Ishikawa (cell line): ENCODE results near the gene NR2F2.

Experiments used
- CEBPB ChIP-seq: IDR thresholded peaks from 2 replicates; pipeline ENCODE4 v1.6.1; 2012
- CREB1 ChIP-seq: IDR thresholded peaks from 2 replicates; pipeline ENCODE4 v1.6.1; 2012; ENCODE audit warnings: low read depth
- EGR1 ChIP-seq: IDR thresholded peaks from 2 replicates; pipeline ENCODE4 v1.6.1; 2012
- EP300 ChIP-seq: IDR thresholded peaks from 2 replicates; pipeline ENCODE4 v1.6.1; 2012; ENCODE audit warnings: borderline replicate concordance
- FOXM1 ChIP-seq: IDR thresholded peaks from 2 replicates; pipeline ENCODE4 v1.6.1; 2012; ENCODE audit warnings: low read depth, borderline replicate concordance
- NFIC ChIP-seq: IDR thresholded peaks from 2 replicates; pipeline ENCODE4 v1.6.1; 2012
- RAD21 ChIP-seq: IDR thresholded peaks from 2 replicates; pipeline ENCODE4 v1.6.1; 2012; ENCODE audit warnings: low read depth
- TAF1 ChIP-seq: IDR thresholded peaks from 2 replicates; pipeline ENCODE4 v1.6.1; 2012; ENCODE audit warnings: low read depth, mild to moderate bottlenecking
- TCF12 ChIP-seq: IDR thresholded peaks from 2 replicates; pipeline ENCODE4 v1.6.1; 2012; ENCODE audit warnings: low read depth
- TEAD4 ChIP-seq: IDR thresholded peaks from 2 replicates; pipeline ENCODE4 v1.6.1; 2012
- YY1 ChIP-seq: IDR thresholded peaks from 2 replicates; pipeline ENCODE4 v1.6.1; 2012; ENCODE audit warnings: low read depth
- ZBTB7A ChIP-seq: IDR thresholded peaks from 2 replicates; pipeline ENCODE4 v1.6.1; 2012; ENCODE audit warnings: low read depth
- TF ChIP-seq, protein P1 (sequence below): IDR thresholded peaks from 2 replicates; pipeline ENCODE4 v1.6.1; 2012
- TF ChIP-seq, protein P2 (sequence below): IDR thresholded peaks from 2 replicates; pipeline ENCODE4 v1.6.1; 2012
- TF ChIP-seq, protein P3 (sequence below): IDR thresholded peaks from 2 replicates; pipeline ENCODE4 v1.6.1; 2012; ENCODE audit warnings: low read depth, mild to moderate bottlenecking

NR2F2 gene

DNA sequence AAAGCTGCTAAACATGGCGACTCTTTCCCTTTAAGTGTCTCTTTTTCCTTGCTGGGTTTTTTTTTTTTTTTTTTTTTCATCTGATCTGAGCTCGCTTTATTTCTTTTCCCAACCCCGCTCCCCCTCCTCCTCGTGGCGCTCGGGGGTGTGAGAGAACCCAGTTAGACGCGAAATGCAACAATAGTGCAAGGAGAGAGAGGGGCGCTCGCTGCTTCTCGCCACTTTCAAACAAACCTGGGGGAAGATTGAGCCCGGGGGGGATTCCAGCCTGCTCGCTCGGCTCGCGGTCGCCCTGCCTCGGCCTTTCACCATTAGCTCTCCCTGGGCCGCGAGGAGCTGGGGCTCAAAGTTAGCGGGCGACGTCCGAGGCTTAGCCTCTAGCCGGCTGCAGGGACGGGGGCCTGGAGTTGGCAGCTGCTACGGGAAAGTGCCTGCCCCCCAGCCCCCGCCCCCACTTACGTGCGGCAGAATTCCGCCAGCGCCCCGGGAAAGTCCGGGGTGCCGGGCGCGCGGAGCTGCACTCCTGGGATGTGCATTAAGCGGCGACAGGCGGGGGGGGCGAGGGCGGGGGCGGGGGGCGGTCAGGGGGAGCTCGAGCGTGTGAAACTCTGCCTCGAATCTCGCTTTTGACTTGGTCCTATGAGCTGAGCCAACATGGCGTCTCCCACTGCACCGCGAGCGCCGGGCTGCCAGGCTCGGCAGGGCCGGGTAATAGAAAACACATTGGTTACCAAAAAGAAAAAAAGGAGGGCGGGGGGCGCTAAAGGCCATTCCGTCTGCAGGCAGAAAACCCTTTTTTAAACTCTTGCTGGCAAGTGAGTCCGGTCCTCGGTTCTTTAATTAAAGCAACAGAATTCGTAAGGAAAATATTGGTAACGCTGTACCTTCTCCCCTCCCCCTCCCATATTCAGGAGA lies 10.4 kb downstream of the NR2F2 start:
- TF ChIP-seq EP300: no peak
- no peak for TF ChIP-seq TEAD4
- no peak for TF ChIP-seq NFIC
- TF ChIP-seq, protein P1, sequence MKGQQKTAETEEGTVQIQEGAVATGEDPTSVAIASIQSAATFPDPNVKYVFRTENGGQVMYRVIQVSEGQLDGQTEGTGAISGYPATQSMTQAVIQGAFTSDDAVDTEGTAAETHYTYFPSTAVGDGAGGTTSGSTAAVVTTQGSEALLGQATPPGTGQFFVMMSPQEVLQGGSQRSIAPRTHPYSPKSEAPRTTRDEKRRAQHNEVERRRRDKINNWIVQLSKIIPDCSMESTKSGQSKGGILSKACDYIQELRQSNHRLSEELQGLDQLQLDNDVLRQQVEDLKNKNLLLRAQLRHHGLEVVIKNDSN: no peak
- no peak for TF ChIP-seq TAF1
- no peak for TF ChIP-seq CEBPB
- TF ChIP-seq TCF12: no peak

DNA sequence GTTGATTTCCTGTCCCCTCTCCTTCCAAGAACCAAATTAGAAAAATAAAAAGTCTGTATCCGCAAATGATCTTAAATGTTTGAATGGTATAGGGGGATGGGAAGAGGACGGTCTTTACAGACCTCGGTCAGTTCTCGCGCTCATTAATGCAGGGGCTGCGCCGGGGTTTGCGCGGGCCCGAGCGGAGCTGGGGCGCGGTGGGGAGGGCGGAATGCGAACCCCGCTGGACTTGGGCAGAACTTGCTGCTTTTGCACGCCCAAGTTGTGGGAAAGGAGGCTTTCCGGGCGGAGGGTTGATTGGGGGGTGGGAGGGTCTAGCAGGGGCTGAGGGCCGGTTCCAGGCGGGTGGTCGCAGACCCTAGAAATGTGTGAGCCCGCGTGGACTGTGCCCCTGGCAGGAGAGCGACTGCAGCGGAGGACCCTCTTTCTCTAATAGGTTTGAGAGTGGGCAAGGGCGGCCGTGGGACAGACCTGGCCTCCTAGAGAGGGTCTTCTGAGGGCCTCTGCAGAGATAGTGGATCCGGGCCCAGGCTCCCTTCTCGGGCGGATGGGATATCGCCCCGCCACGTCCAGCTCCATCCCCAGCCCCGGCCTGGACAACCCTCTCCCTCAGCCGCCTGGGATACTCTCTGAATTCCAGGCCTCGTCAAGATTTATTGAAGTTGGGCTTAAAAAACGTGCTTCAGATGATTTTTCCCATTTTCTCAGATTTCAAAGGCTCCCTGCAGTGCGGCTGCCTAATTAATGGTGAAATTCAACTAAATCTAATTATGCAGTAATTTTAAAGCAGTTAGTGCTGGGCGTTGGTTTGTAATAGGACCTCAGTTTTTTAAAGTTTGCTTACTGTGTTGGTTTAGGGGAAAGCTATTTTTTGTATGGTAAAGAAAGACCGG lies 11.3 kb downstream of the NR2F2 start:
- no peak for TF ChIP-seq EGR1
- TF ChIP-seq, protein P2, sequence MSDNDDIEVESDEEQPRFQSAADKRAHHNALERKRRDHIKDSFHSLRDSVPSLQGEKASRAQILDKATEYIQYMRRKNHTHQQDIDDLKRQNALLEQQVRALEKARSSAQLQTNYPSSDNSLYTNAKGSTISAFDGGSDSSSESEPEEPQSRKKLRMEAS: no peak
- no peak for TF ChIP-seq NFIC
- TF ChIP-seq YY1: no peak
- TF ChIP-seq CREB1: no peak
- no peak for TF ChIP-seq EP300
- no peak for TF ChIP-seq TAF1
- TF ChIP-seq FOXM1: no peak
- TF ChIP-seq, protein P1: no peak
- no peak for TF ChIP-seq TCF12
- TF ChIP-seq, protein P3, sequence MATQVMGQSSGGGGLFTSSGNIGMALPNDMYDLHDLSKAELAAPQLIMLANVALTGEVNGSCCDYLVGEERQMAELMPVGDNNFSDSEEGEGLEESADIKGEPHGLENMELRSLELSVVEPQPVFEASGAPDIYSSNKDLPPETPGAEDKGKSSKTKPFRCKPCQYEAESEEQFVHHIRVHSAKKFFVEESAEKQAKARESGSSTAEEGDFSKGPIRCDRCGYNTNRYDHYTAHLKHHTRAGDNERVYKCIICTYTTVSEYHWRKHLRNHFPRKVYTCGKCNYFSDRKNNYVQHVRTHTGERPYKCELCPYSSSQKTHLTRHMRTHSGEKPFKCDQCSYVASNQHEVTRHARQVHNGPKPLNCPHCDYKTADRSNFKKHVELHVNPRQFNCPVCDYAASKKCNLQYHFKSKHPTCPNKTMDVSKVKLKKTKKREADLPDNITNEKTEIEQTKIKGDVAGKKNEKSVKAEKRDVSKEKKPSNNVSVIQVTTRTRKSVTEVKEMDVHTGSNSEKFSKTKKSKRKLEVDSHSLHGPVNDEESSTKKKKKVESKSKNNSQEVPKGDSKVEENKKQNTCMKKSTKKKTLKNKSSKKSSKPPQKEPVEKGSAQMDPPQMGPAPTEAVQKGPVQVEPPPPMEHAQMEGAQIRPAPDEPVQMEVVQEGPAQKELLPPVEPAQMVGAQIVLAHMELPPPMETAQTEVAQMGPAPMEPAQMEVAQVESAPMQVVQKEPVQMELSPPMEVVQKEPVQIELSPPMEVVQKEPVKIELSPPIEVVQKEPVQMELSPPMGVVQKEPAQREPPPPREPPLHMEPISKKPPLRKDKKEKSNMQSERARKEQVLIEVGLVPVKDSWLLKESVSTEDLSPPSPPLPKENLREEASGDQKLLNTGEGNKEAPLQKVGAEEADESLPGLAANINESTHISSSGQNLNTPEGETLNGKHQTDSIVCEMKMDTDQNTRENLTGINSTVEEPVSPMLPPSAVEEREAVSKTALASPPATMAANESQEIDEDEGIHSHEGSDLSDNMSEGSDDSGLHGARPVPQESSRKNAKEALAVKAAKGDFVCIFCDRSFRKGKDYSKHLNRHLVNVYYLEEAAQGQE: no peak
- TF ChIP-seq RAD21: no peak
- no peak for TF ChIP-seq TEAD4
- TF ChIP-seq CEBPB: no peak
- TF ChIP-seq ZBTB7A: no peak

DNA sequence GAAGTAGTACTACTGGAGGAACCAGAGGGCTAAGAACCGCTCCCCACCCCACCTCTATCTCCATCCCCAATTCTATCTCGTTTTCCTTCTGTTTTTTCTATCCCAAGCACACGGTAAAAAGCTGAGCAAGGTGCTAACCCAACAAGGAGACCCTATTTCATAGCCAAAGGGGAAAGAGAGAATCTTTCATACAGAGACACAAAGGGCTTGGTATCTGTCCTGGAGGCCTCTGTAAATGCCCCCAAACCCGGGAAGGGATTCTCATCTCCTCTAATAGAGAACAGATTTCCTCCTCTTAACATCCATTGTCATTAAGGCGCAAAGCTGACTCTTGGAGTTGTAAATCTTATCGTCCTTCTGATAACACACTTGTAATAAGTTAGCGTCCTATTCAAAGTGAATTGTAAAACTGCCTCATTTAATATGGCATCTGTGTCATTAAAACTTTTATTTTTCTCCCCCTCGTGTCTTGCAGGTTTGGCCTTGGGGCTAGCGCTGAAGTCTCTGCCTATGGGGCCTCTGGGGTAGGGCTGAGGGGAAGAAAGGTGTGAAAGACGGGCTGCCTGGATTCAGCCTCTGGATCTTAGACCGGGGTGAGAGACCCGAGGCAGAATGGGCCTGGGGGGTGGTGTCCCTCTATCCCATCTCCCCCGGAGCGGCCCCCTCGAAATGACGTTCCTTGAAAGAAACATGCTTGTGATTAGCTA lies 12.1 kb downstream of the NR2F2 start:
- TF ChIP-seq EGR1 (no peak), FOXM1 (no peak)

DNA sequence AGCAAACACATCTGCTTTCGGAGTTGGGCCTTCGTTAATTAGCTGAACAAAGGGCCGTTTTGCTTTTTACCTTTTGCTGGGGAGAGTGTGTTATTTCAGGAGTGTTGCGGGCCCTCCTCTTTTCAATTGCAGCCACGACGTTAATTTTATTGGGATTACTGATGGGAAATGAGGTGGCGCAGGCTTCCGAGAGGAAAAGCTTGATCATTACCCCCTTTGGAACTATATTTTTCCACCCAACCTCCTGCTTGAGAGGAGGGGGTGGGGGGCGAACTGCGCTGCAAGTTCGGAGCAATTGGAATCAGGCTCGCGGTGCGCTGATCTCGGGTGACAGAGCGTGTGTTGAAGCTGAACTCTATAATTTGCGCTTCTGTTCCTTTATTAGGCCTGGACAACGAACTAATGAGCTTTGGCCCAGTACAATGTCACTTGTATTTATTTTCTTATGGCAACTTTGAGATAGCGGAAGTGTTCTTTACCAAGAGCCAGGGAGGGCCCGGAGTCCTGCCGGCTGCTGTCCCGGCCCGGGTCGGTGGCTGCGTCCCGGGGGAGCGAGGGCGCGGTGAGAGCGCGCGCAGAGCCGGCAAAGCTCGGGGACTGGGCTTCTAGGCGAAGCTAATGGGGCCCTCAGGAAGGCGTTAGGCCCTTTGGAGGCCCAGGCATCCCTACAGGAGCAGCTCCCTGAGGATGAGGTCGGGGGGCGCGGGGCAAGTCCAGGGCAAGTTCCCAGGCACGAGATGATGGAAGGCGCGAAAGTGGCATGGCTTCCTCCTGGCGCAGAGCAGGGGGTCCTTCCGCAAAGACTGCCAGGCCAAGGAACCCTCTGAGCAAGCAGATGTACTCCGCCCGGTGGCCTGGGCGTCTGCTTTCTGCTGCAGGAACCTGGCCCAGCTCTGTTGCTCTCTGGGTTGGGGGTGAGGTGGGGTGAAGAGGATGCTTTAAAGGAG lies 12.9 kb downstream of the NR2F2 start:
- TF ChIP-seq EGR1 (no peak), NFIC (no peak), EP300 (no peak), TAF1 (no peak), FOXM1 (no peak), CREB1 (no peak), TCF12 (no peak), YY1 (no peak), RAD21 (no peak), TEAD4 (no peak), CEBPB (no peak), ZBTB7A (no peak)
- TF ChIP-seq, protein P2: no peak
- TF ChIP-seq, protein P1: no peak
- TF ChIP-seq, protein P3: no peak
